ENCODE results near the gene IDH2.

DNA sequence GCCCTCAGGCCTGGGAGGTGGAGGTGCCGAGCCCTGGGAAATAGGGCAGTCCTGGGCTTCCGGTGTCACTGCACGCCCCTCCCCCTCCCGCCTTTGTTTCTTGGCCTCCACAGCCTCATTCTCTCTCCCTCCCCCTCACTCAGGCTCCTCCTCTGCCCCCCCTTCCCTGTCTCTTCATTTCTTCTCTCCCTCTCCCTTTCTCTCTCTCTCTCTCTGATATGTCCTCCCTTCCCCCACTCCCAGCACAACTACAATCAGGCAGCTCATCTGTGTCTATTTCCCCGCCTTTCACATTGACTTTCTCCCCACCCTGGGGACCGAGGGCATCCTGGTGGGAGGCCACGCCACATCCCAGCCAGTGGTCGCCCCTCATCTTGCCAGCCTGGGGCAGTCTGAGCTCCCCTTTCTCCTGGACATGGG, 40.2 kb downstream of the IDH2 start:
- TF ChIP-seq GATA3 (IDR thresholded peaks at IDR 0.05; ENCODE audit: low read depth, low read length): no peak
- TF ChIP-seq GATA2 (IDR thresholded peaks at IDR 0.05; ENCODE audit: low read depth, low read length): no peak

All from SH-SY5Y (cell line).